Uterus (tissue), 2 donors: Measurements from ENCODE around the gene GATD1.

Experiments used
- POLR2A ChIP-seq, 2 donors: fragments of 450-650 bp; IDR thresholded peaks; one replicate each; pipeline ENCODE4 v1.6.1; 2016; ENCODE audit warnings: antibody characterized with exemption in 2 of 2, mild to moderate bottlenecking in 1 of 2, moderate library complexity in 1 of 2
- TF ChIP-seq, protein P1 (sequence below), 4 experiments: fragments of 200-600 bp in 2 of 4; fragments of 450-650 bp in 2 of 4; sonication (generic) in 2 of 4; IDR thresholded peaks; one replicate each; pipeline ENCODE4 v1.5.1; 2016 to 2019; ENCODE audit warnings: antibody characterized with exemption in 4 of 4, mild to moderate bottlenecking in 2 of 4, moderate library complexity in 1 of 4

DNA sequence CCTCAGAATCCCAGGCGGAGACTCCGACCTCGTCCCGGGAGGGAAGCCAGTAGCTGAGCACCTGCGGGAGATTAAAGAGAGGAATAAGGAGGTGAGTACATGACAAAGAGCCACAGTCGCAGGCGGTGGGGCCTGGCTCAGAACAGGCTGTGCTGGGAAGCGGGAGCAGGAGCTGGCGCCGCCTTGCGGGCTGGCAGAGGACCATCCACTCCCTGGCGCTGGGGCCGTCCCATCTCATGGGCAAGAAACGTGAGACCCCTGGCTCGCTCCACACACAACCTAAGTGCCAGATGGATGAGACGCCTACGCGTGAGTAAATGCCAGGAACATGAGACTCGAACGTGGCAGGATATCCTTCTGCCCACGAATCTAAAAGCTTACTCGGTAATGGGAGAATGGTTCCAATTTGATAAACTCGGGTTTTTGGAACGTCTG is 6.3 kb upstream of the GATD1 start:
- no peak for TF ChIP-seq POLR2A (IDR thresholded peaks at IDR 0.05)
- TF ChIP-seq, protein P1, sequence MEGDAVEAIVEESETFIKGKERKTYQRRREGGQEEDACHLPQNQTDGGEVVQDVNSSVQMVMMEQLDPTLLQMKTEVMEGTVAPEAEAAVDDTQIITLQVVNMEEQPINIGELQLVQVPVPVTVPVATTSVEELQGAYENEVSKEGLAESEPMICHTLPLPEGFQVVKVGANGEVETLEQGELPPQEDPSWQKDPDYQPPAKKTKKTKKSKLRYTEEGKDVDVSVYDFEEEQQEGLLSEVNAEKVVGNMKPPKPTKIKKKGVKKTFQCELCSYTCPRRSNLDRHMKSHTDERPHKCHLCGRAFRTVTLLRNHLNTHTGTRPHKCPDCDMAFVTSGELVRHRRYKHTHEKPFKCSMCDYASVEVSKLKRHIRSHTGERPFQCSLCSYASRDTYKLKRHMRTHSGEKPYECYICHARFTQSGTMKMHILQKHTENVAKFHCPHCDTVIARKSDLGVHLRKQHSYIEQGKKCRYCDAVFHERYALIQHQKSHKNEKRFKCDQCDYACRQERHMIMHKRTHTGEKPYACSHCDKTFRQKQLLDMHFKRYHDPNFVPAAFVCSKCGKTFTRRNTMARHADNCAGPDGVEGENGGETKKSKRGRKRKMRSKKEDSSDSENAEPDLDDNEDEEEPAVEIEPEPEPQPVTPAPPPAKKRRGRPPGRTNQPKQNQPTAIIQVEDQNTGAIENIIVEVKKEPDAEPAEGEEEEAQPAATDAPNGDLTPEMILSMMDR (IDR thresholded peaks at IDR 0.05), result peak; percentile 42 to 79 (median 62)
